Activated CD8-positive, alpha-beta memory T cell treated with anti-CD3 and anti-CD28 coated beads for 36 hours (primary cell): Measurements from ENCODE around the gene GPC3. TPM values are rescaled to one million over a fixed set of nuclear protein-coding genes. Genes with fewer than 3 reads are reported as not detected.

Experiments
- CTCF ChIA-PET: fragments of 350-600 bp; sonication (Branson Sonifier 250); formaldehyde crosslinking; loops from one replicate; lab custom pipeline; 2021; ENCODE audit warnings: antibody characterized with exemption; lab: Charles Lee
- POLR2A ChIA-PET: fragments of 350-600 bp; sonication (Branson Sonifier 250); formaldehyde crosslinking; loops from one replicate; lab custom pipeline; 2021; ENCODE audit warnings: antibody characterized with exemption; lab: Charles Lee
- total RNA-seq, 2 experiments: library from RNA; stranded (reverse); gene quantifications; one replicate each; pipeline ENCODE4 v1.2.3, GENCODE V29; 2021

The GPC3 gene
- total RNA-seq, 2 experiments from 2014 or later = not detected

DNA sequence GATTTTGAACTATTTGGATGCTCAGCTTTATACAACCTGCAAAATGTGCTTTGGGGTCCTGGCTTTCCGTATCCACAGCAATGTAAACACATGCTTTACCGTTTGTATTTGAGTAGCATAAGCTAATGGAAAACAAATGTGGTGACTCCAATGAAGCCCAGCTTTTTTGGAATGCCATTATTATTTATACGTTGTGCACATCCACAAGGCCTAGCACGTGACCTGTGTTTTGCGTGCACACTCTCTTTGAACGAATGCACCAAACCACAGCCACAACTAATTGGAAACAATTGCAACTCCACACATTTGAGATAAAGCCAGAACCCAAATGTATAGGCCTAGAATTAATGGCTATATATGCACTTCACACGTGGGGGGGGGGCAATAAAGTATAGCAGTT lies 380.6 kb downstream of the GPC3 start:
- ChIA-PET POLR2A (no interaction called here), CTCF (no interaction called here)

DNA sequence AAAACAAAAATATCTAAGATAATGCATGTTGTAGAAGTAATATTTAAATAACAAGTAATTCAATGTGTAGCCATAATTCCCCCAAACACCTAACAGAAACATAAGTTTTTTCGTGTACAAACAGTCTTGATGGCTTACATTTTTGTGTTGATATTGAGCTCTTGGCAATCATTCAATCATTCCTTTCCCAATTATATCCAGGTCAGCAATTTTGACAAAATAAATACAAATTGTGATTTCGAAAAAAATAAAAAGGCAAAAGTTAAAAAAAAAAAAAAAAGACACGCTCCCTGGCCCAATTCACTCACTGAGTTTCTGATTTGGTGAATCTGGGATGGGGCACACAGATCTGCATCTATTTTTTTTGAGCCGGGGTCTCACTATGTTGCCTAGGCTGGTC lies 382.5 kb downstream of the GPC3 start:
- ChIA-PET POLR2A (no interaction called here), CTCF (no interaction called here)

DNA sequence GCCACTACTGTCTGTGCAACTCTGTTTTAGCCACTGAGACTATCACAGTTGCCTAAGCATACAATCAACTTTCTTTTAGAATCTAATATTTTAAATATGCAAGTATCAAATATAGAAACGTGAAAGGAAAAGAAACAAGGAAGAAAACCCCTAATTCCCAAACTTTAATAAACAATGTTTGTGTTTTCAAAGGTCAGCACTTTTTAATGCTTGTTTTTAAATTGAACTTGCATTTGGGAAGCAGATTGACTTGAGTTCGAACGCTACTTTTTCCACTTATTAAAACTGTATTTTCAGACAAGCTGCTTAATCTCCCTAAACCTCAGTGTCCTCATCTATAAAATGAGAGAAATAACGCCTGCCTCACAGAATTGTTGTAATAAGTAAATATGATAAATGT lies 384.3 kb downstream of the GPC3 start:
- ChIA-PET CTCF (no interaction called here), POLR2A (no interaction called here)

DNA sequence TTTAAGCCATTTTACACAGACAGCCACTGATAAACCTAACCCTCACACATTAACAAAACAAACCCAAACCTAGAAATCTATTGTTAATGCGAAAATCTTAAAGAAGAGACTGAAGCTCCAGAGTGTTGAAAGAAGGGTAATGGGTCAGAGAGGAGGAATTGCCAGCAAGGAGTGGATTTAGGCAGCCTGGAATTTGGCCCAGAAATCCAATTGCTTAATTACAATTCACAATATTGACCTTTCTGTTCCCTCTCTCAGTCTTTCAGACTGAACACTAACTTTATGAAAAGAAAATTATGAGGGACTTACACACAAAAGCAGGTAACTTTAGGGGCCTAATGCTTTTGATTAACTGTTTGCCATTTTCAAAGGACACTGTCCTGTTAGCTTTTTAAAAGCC lies 384.9 kb downstream of the GPC3 start:
- ChIA-PET POLR2A (no interaction called here), CTCF (no interaction called here)

DNA sequence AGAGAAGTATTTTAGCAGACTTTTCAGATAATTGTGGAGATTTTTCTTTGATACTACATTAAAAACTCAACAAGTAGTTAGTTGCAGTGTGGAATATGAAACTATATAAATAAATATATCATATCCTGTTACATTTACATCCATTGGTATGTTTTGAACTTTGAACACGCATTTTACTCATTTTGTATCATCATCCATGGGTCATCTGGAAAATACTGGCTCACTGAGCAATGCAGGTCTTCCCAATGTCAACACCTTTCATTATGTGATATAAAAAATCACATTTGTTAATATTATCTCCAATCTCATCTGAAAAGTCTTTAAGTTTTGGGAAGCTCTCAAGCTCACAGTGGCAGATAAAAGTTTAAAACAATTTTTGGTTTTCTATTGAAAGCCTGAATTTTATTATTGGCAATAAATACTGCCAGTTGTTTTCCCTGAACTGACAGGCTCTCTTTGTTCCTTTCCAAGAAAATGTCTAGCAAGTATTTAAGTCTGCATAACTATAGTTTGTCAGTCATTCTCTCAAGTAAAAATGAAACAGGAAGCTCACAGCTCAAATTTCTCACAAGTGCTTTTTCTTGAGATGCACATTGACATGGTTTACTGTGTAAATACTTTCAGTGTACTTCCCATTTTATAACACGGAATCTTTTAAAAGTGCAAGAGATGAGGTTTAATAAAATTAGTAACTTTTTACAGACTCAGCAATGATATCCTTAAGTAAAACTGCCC lies 386.6 kb downstream of the GPC3 start:
- ChIA-PET CTCF (no interaction called here), POLR2A (no interaction called here)

DNA sequence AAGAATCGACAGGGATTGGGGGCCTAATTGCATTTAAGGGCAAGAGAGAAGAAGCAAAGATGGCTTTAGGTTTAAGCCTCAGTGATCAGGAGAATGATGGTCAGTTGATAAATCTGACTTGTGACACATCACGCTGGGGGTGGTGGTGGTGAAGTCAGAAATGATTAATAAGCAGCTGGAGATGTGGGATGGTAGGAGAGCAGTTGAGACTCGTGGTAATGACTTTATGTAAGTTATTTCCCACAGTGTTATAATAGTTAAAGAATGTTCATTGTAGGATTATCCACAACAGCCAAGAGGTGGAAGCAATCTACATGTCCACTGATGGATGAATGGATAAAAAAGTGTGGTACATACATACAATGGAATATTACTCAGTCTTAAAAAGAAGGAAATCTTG lies 391.2 kb downstream of the GPC3 start:
- ChIA-PET POLR2A (no interaction called here), CTCF (no interaction called here)

DNA sequence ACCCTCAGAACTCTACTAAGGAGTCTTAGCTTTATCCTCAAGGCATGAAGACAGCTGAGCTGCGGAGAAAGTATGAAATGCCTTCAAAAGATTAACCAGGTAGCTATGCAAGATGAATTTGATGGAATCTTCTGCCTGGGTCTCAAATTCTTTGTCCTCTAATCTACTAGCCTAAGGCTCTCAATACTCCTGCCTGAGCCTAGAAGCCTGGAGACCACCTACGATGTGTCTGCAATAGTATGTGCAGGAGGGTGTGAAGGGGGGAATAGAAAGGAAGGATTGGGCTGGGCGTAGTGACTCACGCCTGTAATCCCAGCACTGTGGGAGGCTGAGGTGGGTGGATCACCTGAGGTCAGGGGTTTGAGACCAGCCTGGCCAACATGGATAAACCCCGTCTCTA lies 391.9 kb downstream of the GPC3 start:
- ChIA-PET POLR2A (no interaction called here), CTCF (no interaction called here)

DNA sequence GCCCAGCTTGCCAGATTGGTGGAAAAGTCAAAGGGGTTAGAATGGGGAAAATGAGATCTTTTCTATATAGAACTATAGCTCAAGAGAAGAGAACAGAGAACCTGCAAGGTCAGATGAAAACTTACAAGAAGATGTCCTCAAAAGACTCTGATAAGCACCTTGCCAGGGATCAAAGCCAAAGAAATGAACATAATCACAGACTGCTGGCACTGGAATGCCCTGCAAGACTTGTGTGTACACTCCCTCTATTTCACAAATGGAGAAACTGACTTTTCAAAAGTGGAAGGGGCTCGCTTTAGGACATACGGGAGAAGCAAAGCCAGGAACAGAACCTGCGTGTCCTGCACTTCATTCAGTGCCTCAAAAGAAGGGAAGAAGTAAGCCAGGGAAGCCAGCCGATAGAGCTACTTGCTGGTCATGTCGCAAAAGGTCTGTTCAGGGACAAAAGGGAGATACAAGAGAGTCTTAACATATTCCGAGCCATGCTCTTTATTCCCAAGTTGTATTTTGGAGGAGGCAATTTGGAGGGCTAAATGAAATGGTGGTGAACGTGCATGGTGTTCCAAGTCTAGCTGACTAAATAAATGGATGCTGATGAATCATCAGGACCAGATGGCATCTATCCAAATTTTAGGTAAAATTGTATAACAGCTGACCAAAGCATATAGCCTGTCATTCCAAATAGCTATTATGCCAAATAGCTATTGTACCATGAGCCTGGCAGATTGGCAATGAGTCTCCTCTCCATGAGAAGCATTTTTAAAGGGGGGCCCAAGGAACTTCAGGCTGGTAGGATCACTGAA lies 394.5 kb downstream of the GPC3 start:
- ChIA-PET CTCF (no interaction called here), POLR2A (no interaction called here)

DNA sequence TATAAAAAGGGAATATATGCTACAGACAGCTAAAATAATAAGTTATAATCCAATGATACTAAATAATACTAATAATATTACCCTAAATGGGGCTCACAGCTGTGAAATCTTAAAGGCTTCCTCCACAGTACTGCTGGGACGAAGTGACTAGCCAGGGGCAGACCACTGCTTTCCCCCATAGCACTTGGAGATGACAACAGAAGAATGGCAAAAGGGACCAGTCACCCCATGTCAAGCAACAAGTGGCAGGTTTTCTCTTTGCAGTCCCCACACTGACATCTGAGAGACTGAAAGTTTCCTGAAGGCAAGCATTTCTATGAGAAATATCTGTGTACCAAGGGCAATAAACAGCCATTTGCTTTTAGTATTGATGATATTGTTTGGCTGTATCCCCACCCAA lies 396.6 kb downstream of the GPC3 start:
- ChIA-PET CTCF (no interaction called here), POLR2A (no interaction called here)

DNA sequence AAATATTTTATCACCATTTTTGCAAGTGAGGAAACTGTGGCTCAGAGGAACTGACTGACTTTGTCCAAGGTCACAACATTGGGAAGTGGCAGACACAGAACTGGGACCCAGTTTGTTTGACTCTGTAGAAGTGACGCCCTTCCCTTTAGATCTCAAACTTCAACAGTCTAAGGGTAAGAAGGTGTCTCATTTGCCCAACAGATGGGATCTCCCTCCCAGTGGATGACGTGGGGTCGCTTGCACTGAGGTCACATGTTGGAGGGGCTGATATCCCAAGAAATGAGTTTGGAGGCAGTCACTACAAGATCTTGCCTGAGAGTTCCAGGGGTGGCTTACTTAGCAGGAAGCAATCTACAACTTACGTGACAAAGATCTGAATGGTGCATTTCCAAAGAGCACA lies 397.6 kb downstream of the GPC3 start:
- POLR2A ChIA-PET = no interaction called here

DNA sequence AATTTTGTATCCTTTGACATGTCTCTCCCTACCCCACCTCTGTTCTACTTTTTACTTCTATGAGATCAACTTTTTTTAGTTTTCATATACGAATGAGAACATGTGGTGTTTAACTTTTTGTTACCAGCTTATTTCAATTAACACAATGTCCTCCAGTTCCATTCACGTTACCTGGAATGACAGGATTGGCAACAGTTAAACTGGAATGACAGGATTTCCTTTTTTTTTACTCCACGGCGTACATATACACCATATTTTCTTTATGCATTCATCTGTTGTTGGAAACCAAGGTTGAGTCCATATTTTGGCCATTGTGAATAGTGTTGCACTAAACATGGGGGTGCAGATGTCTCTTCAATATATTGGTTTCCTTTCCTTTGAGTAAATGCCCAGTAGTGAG lies 398.3 kb downstream of the GPC3 start:
- POLR2A ChIA-PET = no interaction called here
- CTCF ChIA-PET = no interaction called here

More for the DNA sequence above, 397.6 kb downstream of the GPC3 start:
- CTCF ChIA-PET = no interaction called here

DNA sequence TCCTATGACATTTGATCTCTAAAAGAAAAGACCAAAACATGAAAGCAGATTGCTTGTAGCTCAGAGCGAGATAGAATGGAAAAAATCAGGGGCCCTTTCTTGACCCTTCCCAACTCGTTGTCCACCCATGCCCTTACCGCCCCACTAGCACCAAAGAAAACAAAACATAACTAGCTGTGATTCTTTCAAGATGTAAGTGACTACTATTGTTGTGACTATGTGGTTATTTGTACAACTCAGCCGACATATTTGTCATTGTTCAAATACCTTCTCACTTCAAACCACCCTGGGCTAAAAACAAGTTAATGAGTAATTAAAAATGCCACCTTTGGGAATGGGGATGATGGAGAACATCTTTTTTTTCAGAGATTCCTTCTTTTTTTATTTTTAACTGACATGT lies 399.0 kb downstream of the GPC3 start:
- ChIA-PET CTCF (no interaction called here), POLR2A (no interaction called here)

DNA sequence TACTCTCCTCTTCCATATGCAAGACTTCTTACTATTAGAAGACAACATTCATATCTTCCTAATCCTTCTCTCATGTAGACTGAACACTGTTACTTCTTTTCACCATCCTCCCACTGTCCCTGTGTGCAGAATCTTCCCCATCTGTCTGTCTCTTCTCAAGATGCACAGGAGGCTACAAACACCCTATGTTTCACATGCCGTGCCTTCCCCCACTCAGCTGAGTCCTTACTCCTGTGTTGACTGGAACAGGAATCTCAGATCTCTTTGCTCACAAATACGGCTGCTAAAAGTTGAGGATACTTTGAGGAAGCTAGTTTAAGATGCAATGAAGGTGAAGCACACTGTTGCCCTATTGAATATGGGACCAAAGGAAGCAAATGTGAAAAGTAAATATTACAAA lies 401.6 kb downstream of the GPC3 start:
- CTCF ChIA-PET = no interaction called here
- POLR2A ChIA-PET = no interaction called here

DNA sequence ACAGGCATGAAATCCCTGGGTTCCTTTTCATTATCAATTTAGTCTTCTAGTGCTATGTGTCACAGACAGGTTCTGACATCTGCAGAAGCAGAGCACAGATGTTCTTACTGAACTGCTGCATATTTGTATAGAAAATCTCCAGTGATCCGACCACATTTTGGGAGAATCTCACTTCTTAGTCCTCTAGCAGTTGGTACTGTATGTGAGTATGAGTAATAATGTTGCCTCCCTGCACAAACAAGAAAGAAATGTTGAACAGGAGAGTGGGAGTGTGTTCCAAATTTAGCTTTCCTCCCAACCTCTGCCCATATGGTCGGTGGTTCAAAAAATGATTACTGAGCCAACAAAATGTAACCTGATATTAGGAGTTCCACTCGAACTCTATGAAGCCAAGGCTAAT lies 404.8 kb downstream of the GPC3 start:
- ChIA-PET POLR2A (no interaction called here), CTCF (no interaction called here)

DNA sequence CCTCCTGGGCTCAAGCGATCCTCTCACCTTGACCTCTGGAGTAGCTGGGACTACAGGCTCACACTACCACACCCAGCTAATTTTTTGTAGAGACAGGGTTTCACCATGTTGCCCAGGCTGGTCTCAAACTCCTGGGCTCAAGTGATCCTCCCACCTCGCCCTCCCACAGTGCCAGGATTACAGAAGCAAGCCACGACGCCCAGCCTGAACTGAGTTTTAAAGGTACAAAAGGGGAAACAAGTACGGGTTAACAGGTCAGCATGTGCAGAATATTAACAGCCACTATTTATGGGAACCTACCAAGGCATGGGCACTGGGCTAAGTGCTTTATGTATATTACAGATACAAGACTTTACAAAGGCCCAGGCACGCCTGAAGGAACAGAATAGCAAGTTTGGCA lies 405.8 kb downstream of the GPC3 start:
- CTCF ChIA-PET = no interaction called here
- POLR2A ChIA-PET = no interaction called here

DNA sequence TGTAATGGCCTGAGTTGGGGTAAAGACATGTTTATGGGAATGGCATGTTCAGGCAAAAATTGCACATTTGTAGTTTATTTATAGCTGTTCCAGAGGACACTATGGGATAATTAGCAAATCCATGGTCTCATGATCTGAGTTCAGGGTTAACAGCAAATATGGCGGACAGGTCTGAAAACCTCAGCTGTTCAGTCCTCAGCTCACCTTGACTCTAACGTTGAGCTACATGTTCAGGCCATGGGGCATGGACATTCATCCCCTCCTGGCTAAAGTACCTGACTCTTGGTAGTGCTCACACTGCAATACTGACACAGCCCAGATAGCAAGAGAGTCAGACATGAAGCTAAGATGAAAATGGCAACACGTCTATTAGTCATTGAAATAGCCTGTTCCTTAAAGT lies 408.5 kb downstream of the GPC3 start:
- POLR2A ChIA-PET = no interaction called here
- CTCF ChIA-PET = no interaction called here

DNA sequence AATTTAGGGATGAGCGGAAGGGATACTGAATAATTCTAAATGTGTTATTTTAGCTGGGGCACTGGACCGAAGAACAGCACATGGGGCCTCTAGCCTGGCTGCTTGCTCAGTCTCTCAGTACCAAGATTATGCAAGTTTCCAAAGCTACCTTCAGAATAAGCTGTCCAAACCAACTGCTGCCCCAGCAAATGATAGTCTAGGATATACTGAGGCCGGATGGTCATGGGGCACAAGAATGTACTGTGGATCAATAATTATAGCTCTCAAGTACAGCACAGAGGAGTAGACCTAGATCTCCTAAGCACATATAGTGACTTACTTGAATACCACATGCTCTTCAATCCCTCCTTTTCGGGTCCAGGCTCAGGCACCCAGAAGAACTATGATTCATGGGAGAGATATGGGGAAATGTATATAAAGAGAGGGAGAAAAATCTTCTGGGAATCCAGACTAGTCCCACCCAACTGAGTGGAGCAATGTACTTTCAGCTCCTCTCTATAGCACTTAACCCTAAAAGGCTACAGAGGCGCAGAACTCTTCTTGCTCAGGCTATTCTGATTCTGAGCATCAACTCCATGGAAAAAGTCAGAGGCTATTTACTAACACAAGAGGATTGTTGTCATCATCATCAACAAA lies 409.8 kb downstream of the GPC3 start:
- POLR2A ChIA-PET = no interaction called here
- CTCF ChIA-PET = no interaction called here

DNA sequence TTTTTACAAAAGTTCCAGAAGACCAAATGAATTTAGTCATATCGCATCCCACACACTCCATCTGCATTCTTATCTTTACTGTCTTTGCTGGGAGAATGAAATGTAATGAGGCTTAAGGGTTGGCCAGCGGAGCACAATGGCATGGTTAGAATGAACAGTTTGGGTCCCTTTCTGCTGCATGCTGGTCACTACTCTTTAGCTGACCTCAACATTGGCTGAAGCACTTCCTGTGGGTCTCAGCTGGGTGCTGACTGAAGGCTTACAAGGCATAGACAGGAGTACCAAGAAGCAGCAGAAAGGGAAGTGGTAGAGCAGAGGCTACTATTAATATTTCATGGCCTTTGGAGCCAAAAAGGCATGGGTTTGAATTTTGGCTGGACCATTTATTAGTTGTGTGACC lies 410.7 kb downstream of the GPC3 start:
- CTCF ChIA-PET = no interaction called here
- POLR2A ChIA-PET = no interaction called here

DNA sequence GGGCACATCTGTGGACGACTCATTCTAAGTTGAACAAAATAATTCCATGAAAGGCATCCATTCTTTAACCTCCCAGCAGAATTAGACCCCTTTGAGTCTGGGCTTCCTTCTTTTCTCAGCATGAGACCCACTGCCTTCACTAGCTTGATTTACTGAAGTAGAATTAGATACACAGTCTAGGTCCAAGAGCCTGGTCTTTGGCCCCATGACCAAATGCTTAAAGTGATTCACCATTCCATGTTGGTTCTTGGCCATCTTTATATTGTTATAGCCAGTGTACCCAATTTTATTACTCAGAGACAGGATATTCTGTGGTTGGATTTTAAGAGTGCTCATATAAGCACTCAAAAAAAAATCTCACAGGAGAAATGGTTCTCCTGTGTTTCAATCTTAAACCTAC lies 414.8 kb downstream of the GPC3 start:
- ChIA-PET POLR2A (no interaction called here), CTCF (no interaction called here)

DNA sequence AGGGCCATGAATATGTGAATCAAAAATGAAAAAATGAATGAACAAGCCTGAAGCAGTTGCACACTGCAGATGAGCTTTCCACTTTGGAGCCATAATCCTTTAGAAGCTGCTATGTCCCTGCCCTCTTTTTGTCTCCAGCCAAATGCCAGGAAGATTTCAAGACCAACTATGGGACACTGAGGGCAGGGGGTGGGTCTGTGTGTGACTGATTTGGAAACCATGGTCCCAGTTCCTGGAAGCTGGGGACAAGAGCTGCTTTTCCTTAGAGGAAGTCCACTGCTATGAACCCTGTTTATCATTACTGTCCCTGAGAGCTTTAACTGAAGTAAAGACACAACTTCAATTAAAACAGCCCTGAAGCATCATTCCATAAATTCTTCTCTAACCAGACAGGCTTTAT lies 416.2 kb downstream of the GPC3 start:
- CTCF ChIA-PET = no interaction called here
- POLR2A ChIA-PET = no interaction called here

DNA sequence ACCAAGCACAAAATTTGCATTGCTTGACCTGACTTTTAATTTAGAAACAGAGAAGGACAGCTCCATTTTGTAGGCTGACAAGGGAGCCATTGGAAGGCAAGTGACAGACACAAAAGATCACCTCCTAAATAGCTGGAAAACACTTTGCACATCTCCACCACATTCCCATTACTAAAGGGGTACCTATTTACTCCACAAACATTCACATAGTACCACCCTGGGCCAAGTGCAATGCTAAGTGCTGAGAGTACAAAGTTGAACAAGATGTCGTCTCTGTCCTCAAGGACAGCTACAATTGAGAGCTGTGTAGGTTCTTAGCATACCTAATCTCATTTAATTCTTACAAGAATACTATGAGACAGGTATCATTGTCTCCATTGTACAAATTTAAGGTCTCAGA lies 417.3 kb downstream of the GPC3 start:
- ChIA-PET POLR2A (no interaction called here), CTCF (no interaction called here)
